HS-5 (cell line): Measurements from ENCODE around the gene ZNF782.
"Not testable (repeated sequence)": the region's sequence is repeated elsewhere in the genome, so short reads cannot be mapped to it uniquely, and the experiment has no call there.

Experiments used
- DNase-seq: peaks from one replicate; pipeline ENCODE4 v3.0.0-alpha.2; 2012; ENCODE audit warnings: low read depth

The ZNF782 gene

GRCh38 chr9:96854651-96855273, 448 bp upstream of the ZNF782 start:
- DNase-seq: no peak

GRCh38 chr9:96852676-96853075, 1.6 kb downstream of the ZNF782 start:
- DNase-seq: no peak

GRCh38 chr9:96844040-96844439, 10.3 kb downstream of the ZNF782 start:
- no peak for DNase-seq

GRCh38 chr9:96818533-96818932, 35.8 kb downstream of the ZNF782 start:
- no peak for DNase-seq

- DNase-seq: no peak
Observed at GRCh38 chr9:96817973-96818372, 36.3 kb downstream of the ZNF782 start.

- DNase-seq: no peak
Observed at GRCh38 chr9:96813607-96814006, 40.7 kb downstream of the ZNF782 start.

- DNase-seq: not testable (repeated sequence)
Observed at GRCh38 chr9:96798959-96799358, 55.4 kb downstream of the ZNF782 start.

GRCh38 chr9:96784021-96784420, 70.3 kb downstream of the ZNF782 start:
- no peak for DNase-seq

- no peak for DNase-seq
Observed at GRCh38 chr9:96782235-96782634, 72.1 kb downstream of the ZNF782 start.

- DNase-seq: no peak
Observed at GRCh38 chr9:96781552-96781951, 72.8 kb downstream of the ZNF782 start.

GRCh38 chr9:96779089-96779488, 75.2 kb downstream of the ZNF782 start:
- no peak for DNase-seq

GRCh38 chr9:96777426-96777864, 76.9 kb downstream of the ZNF782 start:
- DNase-seq: no peak

GRCh38 chr9:96771124-96771523, 83.2 kb downstream of the ZNF782 start:
- no peak for DNase-seq

- DNase-seq: no peak
Observed at GRCh38 chr9:96769989-96770388, 84.3 kb downstream of the ZNF782 start.
